ENCODE data around the gene HBZ. TPM values are rescaled to one million over a fixed set of nuclear protein-coding genes. Genes with fewer than 3 reads are reported as not detected.
A peak's percentile ranks its signal among the peaks of the same experiment; 100 is the strongest.
"Not testable (repeated sequence)": the region's sequence is repeated elsewhere in the genome, so short reads cannot be mapped to it uniquely, and the experiment has no call there.

Gene HBZ
- not detected in 2 replicates for total RNA-seq (2014; rRNA removed; shearing (Covaris generic))

DNA sequence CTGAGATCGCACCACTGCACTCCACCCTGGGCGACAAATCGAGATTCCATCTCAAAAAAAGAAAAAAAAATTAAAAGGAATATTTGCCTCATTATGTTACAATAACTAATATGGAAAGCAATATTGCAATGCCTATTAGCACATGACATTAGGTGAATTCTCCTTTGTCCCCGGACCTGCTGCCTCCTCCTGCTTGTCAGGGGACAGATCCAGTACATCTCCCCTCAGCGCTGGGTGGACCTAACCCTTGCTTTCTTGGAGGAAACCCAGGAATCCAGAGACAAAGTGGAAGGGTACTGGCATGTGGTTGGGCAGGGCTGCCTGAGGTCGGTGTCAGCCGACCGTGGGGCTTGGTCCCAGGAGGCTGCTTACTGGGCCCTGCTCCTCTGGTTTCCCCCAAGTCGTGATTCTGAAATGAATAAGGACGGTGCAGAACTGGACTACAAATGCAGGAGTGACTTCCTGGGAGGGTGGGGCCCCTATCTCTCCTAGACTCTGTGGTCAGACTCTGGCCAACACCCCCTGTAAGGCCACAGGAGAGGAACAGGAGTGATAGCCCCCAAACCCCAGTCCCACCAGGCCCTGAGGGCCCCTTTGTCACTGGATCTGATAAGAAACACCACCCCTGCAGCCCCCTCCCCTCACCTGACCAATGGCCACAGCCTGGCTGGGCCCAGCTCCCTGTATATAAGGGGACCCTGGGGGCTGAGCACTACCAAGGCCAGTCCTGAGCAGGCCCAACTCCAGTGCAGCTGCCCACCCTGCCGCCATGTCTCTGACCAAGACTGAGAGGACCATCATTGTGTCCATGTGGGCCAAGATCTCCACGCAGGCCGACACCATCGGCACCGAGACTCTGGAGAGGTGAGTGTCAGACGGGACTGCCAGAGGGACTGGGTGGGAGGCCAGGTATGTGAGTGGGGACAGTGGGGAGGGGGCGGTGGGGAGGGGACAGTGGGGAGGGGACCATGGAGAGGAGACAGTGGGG lies at the start of gene HBZ:
Gene HBZ (plus strand): TSS at position 504 of the 988 bp plus-strand sequence. CDS start 266 bp downstream, at position 770.
- no peak for DNase-seq (ENCODE audit: low spot score)

DNA sequence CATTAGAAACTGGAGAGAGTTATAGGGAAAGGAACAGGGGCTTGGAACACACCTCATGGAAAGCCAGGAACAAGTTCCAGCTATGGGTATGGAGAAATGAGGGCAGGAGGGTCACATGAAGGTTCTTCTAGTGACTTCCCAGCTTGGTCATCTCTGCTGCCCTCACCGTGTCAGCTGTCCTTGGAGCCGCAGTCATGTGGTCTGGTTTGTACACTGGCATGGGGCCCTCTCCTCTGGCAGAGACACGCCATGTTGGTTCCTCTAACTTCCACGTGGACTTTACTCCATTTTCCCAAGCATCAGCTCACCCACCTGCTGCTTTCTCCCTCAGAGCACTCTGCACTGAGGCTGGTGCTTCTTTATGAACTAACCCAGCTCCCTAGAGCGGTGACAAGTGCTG lies 48.1 kb upstream of the HBZ start:
- no peak for DNase-seq (ENCODE audit: low spot score)

DNA sequence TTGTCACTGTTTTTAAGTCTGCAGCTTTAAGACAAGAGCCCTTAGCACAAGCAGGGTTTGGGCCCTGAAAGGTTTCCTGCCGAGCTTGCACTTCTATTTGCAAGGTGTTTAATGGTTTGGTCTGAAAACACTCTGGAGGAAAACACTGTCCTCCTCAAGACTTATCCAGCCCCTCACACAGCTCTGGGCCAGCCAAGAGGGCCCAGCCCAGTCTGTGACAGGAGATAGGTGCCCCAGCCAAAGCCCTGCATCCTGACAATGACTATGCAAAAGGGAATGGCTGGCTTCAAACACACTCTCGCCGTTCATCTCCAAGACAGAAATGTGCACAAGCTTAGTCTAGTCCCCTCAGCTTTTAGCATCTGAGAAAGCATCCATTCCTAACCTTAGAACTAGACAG lies 47.5 kb upstream of the HBZ start:
- DNase-seq (ENCODE audit: low spot score): no peak

DNA sequence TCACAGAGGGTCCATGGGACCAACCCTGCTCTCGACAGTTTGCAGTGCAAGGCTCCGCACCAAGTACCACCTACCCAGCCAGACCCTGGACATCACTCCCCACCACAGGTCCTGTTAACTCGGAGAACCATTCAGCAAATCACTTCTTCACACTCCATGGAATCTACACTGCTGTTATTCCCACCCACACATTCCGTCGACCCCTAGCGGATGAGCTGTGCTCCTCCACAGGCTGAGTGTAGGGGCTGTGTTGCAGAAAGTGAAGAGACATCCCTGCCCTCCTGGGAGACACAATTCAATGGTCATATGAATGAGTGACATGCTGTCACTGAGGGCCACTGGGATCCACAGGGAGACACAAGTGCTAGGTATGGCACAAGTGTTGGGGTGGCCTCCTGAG lies 46.9 kb upstream of the HBZ start:
- no peak for DNase-seq (ENCODE audit: low spot score)

DNA sequence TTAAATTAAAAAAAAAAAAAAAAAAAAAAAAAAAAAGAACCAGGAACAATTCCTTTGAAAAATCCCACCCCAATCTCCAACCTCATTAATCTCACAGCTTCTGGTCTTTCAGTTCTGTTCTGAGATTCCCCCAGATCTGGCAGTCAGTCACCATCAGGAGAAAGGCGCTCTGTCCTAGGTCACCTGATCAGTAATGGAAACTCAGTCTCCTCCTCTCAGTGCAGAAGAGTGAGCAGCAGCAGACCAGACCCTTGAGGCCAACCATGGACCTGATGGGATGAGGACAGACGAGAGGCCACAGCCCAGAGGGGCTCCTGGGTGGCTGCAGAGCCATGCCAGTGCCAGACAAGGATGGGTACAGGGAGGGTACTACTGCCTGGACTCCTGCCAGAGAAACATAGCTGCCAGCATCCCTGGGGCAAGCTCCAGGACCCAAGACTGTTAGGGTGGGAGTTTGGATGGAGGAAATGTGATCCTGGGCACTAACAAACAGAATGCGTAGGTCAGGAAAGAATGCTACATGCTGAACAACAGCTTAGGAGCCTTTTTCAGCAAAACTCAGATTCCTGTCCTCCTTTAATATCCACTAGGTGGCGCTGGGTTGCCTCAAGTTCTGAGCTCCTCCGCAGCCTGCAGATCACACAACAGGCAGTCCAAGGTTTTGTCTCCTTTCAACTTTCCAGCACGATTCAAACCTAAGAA lies 45.7 kb upstream of the HBZ start:
- DNase-seq (ENCODE audit: low spot score): peak; percentile 67

DNA sequence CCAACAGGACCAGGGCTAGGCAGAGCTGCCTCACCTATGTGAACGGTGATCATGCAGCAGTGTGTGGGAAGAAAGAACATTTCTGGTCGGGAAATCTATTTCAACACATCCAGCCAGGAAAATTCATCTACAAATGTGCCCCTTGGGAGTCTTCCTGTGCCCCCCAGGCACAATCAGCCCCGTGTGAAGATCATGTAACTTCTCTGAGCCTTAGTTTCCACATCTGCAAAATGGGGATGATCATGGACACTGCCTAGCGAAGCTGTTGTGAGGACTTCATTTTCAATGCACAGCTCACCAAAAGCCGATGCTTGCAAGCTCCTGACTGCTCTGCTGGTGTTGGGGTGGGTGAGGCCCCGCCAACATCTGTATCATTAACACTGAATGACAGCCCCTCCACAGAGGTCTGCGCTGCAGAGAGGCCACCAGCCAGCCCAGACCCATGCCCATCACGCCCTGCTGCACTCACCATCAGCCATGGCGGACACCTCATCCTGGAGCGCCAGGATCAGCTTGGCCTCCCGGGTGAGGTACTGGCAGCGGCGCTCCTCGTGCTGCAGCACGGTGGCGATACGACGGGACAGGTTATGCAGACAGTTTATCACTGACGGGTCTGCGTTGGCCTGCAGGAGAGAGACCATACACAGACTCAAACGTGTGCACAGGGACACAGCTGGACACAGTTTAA lies 40.1 kb upstream of the HBZ start:
- no peak for DNase-seq (ENCODE audit: low spot score)

DNA sequence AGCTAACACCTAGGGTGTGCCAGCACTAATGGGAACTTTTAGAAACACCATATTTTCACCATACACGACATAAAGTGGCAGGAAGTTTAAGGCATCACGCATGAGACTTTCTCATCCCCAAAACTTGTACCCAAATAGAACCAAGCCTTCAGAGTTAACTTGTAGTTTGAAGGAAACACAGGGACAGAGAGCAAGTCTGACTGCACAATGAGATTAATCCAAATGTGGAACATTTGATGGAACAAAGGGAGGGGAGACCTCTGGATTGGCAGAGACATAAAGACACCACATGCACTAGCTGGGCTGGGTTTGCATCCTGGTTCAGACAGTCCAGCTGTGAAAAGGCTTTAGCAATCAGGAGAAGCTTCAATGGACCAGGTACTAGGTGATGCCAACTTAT lies 38.1 kb upstream of the HBZ start:
- no peak for DNase-seq (ENCODE audit: low spot score)

DNA sequence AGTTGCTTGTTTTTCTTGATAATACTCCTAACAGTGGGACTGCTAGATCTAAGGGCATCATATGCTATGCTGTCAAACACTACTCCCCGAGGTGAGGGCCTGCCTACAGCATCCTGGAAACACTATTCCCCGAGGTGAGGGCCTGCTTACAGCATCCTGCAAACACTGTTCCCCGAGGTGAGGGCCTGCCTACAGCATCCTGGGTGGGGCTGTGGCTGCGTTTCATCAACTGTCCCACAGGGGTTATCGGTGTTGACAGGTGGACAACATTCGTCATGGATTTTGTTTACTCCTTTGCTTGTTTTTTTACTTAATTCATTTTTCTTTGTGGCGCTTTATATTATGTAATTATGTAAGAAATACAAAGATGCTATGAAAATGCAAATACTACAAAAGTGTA lies 36.4 kb upstream of the HBZ start:
- DNase-seq (ENCODE audit: low spot score): no peak

DNA sequence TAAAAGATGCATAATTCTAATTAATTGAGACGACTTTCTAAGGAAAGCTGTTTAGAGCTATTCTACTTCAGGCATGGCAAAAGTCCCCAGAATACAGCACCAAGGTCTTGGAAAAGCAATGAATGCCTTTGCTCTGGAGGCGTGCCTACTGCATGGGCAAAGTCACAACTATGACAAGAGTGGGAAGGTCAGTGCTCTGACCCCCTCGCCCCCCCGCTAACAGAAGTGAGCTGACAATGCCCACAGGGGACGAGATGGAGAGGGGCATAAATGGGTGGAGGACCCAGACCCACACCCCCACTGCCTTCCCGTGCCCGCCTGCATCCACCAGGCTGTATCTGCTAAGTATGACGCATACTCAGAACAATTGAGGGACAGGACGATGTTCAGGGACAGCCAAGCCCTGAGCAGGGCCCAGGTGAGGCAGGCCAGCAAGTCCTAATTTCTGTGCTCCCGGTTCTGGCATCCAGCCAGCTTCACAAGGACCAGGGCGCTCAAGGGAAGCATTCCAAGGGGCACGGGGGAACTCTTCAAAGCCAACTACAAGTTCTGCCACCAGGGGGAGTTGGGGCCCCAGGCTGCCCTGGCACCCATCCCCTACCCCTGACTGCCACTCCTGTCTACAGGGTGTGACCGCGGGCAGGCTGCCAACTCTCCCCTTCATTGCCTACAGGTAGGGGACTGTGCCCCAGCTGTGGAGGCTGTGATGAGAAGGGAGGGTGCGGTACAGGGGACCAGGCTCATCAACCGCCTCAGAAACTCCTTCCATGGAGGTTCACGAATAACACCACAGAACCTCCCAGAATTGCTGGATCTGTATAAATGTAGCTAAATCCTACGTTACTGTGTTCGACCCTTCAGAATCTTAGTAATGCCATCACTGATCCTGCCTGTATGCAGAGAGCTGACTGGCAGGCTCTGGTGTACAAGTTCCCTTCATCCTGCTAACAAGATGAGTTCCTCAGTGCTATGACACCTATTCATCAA lies 34.8 kb upstream of the HBZ start:
- peak; percentile 67 for DNase-seq (ENCODE audit: low spot score)

DNA sequence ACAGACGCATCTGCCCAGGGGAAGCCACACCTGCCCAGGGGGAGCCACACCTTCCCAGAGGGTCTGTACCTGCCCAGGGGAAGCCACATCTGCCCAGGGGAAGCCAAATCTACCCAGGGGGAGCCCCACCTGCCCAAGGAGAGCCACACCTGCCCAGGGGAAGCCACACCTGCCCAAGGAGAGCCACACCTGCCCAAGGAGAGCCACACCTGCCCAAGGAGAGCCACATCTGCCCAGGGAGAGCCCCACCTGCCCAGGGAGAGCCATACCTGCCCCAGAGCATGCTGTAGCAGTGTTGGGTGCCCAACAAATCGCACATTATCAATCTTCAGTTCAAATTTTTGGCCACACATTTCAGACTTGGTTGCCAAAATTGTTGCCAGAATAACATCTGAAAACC lies 33.6 kb upstream of the HBZ start:
- DNase-seq (ENCODE audit: low spot score): no peak

DNA sequence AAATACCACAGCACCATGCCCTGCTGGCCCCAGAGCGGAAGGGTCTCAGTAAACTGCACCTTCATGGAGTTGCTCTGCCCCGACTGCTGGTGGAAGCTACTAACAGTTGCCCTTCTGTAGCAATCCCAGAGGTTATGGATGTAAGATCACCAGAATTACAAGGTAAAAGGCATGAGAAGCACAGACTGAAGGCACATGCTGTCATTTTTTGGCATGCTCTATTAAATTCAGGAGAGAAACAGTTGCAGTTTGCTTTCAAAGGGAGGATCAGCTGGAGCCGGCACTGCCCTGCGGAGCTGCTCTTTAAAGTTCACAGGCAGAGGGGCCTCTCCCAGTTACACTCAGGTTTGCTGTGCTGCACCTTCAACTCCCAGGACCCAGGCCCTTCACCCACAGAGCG lies 33.1 kb upstream of the HBZ start:
- DNase-seq (ENCODE audit: low spot score): no peak

DNA sequence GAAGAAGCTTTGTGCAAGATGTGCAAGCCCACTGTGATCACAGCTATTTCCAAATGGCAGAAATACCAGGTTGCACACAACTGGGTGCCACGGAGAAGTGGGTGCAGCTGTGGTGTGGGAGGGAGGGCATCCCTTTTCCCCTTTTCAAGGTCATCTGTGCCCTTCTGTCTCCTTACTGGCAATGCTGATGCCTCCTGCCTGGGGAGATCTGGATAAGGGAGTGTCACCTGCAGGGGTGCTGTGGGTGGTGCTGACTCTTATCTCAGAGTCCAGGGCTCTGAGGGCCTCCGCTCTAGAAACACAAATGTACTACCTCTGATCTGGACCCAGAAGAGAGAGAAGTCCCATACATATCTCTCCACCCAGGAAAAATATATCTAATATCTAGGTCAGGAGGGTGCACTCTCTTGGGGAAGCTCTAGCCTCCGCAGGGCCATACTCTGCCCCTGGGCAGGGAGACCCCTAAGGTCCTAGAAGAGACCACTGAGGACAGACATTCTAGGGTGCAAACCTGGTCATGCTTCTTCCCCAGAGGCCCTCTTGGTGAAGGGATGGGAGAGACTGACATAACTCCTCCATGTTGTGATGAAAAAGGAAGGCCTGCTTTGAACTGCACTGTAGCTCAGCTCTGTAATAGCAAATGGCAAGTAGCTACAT lies 32.5 kb upstream of the HBZ start:
- no peak for DNase-seq (ENCODE audit: low spot score)

DNA sequence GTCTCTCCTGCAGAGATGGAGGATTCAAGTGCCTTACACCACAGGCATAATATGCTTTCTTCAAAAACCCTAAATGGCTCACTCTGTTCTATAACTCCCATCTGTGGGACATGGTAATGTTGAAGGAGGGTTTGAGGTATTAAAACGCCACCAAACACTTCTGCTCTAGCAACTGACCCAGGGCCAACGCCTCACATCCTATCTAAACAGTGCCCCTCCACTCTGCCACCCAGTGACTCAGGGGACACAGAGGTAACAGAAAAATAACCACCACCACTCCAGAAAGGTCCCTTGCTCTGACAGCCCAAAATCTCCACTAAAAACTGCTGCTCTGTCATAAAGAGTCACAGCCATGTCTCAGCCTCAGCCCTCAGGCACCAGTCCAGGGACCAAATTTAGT lies 31.7 kb upstream of the HBZ start:
- DNase-seq (ENCODE audit: low spot score): no peak

DNA sequence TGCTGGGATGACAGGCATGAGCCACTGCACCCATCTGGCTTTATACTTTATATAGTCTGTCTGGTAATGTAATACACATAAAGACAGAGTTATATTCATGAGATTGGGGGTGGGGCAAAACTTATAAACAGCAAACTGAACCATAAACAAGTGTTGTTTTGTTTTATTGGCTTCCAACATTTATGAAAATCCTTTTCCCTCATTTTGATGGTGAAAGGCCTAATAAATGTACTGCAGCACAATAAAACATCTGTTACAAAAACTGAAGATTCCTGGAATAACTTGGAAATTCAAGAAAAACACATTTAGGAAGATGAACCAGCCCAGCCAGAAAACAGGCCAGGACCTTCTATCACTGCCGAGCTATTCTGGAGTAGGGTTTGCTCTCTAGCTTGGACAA lies 30.1 kb upstream of the HBZ start:
- DNase-seq (ENCODE audit: low spot score): no peak

DNA sequence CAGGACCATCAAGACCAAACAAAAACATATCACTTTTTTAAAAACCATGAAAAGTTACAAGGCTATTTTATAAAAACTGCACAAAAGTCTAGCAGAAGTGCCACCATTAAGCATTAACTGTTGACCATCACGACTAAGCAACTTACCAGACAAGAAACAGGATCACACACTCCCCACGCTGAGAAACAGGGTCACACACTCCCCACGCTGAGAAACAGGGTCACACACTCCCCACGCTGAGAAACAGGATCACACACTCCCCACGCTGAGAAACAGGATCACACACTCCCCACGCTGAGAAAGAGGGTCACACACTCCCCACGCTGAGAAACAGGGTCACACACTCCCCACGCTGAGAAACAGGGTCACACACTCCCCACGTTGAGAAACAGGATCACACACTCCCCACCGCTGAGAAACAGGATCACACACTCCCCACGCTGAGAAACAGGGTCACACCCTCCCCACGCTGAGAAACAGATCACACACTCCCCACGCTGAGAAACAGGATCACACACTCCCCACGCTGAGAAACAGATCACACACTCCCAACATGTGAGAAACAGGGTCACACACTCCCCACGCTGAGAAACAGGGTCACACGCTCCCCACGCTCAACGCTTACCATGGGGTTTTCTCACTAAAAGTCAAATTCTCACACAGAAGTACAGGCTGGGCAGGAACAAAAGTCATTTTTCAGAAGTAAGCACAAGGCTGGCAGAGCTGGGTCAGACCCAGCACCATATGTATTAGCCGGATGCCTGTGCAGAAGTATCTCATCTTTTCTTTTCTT lies 28.7 kb upstream of the HBZ start:
- not testable (repeated sequence) for DNase-seq (ENCODE audit: low spot score)

DNA sequence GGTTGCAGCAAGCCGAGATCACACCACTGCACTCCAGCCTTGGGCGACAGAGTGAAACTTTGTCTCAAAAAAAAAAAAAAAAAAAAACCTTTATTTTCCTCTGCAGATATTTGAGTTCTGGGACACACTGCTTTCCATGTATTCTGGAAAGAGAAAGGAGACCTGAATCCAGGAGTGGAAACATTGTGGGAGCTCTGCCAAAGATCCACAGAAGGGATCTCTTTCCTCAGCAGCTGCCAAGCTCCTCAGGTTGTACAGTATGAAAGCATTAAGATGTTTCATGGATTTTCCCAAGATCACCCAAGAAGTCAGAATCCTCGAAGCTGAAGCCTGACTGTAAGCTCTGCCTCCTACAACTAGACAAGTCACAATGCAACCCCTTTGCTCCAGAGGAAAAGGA lies 27.4 kb upstream of the HBZ start:
- no peak for DNase-seq (ENCODE audit: low spot score)

DNA sequence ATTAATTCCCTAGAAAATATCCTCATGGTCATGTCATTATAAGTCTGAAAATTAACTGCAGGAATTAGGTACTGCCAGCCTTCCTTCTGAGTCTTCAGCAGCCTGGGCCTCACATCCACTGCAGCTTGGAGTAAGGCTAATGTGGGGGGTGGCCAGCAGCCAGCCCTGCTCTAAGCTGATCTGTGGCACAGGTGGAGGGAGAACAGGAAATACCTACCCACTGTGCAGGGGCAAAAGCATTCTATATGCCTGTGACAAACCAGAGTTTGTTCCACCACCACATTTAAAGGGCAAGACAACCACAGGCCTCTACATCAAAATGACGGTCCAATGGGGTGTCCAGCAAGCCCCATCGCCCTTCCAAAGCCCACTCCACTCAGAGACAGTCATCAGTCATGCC lies 23.4 kb upstream of the HBZ start:
- DNase-seq (ENCODE audit: low spot score): no peak

DNA sequence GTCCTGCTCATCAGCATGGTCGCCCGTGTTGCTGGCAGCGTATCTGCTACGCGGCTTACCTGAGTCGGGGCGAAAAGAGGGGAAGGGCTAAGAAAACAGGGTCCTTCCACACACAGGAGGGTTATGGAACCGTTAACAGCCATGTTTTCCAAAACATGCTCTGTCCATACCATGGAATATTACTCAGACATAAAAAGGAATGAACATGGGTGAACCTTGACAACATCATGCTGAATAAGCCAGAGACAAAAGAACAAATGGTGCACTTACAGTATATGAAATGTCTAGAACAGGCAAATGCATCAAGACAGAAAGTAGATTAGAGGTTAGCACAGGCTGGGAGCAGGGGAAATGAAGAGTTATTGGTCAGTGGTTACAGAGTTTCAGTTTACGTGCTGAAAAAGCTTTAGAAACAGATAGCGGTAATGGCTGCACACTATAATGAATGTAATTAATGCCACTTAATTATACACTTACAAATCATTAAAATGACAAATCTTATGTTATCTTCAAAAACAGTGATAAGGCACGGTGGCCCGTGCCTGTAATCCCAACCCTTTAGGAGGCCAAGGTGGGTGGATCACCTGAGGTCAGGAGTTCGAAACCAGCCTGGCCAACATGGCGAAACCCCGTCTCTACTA lies 21.8 kb upstream of the HBZ start:
- no peak for DNase-seq (ENCODE audit: low spot score)

DNA sequence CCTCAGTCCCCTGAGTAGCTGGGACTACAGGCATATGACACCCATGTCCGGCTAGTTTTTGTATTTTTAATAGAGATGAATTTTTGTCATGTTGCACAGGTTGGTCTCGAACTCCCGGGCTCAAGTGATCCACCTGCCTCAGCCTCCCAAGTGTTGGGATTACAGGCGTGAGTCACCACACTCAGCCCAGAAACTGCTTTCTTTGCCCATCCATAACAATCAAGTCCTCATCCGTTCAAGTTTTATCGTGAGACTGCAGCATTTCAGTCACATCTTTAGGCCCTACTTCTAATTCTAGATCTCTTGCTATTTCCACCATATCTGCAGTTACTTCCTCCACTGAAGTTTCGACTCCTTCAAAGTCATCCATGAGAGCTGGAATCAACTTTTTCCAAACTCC lies 20.3 kb upstream of the HBZ start:
- no peak for DNase-seq (ENCODE audit: low spot score)

All from A172 (cell line).